NCI-H1092 (cell line): Measurements from ENCODE around the gene ALOX5.
"Not testable (repeated sequence)": the region's sequence is repeated elsewhere in the genome, so short reads cannot be mapped to it uniquely, and the experiment has no call there.

ENCODE experiments used
- DNase-seq: peaks from one replicate; lab custom pipeline; 2025; lab: John Stamatoyannopoulos, UW

ALOX5 gene

DNA sequence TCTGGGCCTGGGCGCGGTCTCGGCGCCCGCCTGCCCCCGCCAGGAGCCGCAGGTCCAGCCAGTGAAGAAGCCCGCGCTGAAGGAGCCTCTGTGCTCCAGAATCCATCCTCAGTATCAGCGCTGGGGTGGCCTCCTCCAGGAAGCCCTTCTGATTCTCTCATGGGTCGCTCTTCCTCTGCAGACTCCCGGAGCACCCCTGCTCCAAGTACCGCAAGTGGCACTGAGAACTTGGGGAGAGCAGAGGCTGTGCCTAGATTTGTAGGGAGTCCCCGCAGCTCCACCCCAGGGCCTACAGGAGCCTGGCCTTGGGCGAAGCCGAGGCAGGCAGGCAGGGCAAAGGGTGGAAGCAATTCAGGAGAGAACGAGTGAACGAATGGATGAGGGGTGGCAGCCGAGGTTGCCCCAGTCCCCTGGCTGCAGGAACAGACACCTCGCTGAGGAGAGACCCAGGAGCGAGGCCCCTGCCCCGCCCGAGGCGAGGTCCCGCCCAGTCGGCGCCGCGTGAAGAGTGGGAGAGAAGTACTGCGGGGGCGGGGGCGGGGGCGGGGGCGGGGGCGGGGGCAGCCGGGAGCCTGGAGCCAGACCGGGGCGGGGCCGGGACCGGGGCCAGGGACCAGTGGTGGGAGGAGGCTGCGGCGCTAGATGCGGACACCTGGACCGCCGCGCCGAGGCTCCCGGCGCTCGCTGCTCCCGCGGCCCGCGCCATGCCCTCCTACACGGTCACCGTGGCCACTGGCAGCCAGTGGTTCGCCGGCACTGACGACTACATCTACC lies at the start of gene ALOX5:
TSS of gene ALOX5 (plus strand) at position 641 of the 774 bp plus-strand sequence. CDS start at position 705, 64 bp downstream.
- DNase-seq: peak; percentile 65

- DNase-seq: no peak
These were observed 48.9 kb upstream of the ALOX5 start for GRCh38 chr10:45325116-45325515.

DNA sequence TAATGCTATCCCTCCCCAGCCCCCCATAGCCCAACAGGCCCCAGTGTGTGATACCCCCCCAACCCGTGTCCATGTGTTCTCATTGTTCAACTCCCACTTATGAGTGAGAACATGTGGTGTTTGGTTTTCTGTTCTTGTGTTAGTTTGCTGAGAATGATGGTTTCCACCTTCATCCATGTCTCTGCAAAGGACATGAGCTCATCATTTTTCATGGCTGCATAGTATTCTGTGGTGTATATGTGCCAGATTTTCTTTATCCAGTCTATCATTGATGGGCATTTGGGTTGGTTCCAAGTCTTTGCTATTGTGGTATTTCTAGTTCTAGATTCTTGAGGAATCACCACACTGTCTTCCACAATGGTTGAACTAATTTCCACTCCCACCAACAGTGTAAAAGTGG lies 47.2 kb upstream of the ALOX5 start:
- not testable (repeated sequence) for DNase-seq

DNA sequence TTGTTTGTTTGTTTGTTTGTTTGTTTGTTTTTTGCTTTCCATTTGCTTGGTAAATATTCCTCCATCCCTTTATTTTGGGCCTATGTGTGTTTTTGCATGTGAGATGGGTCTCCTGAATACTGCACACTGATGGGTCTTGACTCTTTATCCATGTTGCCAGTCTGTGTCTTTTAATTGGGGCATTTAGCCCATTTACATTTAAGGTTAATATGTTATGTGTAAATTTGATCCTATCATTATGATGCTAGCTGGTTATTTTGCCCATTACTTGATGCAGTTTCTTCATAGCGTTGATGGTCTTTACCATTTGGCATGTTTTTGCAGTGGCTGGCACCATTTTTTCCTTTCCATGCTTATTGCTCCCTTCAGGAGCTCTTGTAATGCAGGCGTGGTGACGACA lies 42.2 kb upstream of the ALOX5 start:
- DNase-seq: not testable (repeated sequence)

- DNase-seq: no peak
These were observed 34.1 kb upstream of the ALOX5 start for GRCh38 chr10:45339894-45340293.

DNA sequence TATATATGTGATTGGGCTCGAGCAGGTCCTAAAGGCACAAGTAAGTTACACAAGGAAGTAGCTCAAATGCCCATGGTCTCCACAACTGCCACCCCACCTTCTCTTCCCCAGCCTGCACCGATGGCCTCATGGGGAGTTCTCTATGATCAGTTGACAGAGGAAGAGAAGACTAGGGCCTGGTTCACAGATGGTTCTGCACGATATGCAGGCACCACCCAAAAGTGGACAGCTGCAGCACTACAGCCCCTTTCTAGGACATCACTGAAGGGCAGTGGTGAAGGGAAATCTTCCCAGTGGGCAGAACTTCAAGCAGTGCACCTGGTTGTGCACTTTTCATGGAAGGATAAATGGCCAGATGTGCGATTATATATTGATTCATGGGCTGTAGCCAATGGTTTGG lies 33.6 kb upstream of the ALOX5 start:
- DNase-seq: not testable (repeated sequence)

- not testable (repeated sequence) for DNase-seq
These were observed 27.2 kb upstream of the ALOX5 start for GRCh38 chr10:45346652-45347335.

DNA sequence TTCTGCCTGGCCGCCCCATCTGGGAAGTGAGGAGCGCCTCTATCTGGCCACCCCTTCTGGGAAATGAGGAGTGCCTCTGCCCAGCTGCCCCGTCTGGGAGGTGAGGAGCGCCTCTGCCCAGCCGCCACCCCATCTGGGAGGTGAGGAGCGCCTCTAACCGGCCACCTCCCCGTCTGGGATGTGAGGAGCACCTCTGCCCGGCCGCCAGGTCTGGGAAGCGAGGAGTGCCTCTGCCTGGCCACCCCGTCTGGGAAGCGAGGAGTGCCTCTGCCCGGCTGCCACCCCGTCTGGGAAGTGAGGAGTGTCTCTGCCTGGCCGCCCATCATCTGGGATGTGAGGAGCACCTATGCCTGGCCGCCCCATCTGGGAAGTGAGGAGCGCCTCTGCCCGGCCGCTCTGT lies 26.6 kb upstream of the ALOX5 start:
- not testable (repeated sequence) for DNase-seq

DNA sequence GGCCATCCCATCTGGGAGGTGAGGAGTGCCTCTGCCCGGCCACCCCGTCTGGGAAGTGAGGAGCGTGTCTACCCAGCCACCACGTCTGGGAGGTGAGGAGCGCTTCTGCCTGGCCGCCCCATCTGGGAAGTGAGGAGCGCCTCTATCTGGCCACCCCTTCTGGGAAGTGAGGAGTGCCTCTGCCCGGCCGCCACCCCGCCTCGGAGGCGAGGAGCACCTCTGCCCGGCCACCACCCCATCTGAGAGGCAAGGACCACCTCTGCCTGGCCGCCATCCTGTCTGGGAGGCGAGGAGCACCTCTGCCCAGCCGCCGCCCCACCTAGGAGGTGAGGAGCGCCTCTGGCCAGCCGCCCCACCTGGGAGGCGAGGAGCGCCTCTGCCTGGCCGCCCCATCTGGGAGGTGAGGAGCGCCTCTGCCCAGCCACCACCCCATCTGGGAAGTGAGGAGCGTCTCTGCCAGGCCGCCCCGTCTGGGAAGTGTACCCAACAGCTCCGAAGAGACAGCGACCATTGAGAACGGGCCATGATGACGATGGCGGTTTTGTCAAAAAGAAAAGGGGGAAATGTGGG lies 25.7 kb upstream of the ALOX5 start:
- not testable (repeated sequence) for DNase-seq

- DNase-seq: no peak
These were observed 20.8 kb upstream of the ALOX5 start for GRCh38 chr10:45353186-45353585.

DNA sequence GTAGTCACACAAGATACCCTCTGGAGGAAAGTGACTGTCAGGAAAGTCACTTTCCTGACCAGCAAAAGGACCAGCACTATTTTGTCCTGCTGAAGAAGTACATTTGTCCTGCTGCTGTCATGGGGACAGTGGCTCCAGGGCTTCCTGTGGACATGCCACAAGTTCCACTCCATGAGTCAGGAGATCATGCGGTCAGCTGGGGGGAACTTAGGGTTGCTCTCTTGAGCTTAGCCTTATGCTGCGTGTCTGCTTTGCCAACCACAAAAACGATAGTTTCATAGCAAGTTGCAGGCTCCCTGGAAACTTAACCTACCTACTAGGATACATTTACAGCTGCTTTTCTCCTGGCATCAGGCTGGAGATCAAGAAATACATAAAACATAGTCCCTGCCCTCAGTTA lies 19.8 kb upstream of the ALOX5 start:
- no peak for DNase-seq

- DNase-seq: no peak
These were observed 18.5 kb upstream of the ALOX5 start for GRCh38 chr10:45355494-45355893.

DNA sequence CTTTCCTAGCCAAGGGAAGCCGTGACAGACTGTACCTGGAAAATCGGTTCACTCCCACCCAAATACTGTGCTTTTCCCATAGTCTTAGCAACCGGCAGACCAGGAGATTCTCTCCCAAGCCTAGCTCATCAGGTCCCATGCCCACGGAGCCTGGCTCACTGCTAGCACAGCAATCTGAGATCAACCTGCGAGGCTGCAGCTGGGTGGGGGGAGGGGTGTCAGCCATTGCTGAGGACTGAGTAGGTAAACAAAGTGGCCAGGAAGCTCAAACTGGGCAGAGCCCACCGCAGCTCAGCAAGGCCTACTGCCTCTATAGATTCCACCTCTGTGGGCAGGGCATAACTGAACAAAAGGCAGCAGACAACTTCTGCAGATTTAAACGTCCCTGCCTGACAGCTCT lies 15.1 kb upstream of the ALOX5 start:
- not testable (repeated sequence) for DNase-seq

GRCh38 chr10:45361983-45362799 lies 11.8 kb upstream of the ALOX5 start:
- DNase-seq: not testable (repeated sequence)

GRCh38 chr10:45367643-45368042 lies 6.4 kb upstream of the ALOX5 start:
- not testable (repeated sequence) for DNase-seq

- DNase-seq: no peak
These were observed 5.8 kb upstream of the ALOX5 start for GRCh38 chr10:45368181-45368580.

DNA sequence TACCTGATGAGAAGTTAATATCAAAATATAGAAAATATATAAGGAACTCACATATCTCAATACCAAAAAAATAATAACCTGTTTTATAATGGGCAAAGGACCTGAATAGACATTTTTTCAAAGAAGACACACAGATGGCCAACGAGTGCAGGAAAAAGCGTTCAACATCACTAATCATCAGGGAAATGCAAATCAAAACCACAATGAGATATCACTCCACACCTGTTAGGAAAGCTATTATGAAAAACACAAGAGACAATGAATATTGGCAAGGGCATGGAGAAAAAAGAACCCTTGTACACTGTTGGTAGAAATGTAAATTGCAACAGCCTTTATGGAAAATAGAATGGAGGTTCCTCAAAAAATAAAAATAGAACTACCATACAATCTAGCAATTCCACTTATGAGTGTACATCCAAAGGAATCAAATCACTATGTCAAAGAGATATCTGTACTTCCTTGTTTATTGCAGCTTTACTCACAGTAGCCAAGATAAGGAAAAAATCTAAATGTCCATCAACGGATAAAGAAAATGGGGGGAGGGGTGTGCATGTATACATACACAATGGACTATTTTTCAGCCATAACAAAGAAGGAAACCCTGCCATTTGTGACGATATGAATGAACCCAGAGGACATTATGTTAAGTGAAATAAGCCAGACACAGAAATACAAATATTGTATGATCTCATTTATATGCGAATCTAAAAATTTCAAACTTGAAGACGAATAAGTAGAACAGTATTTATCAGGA lies 3.6 kb upstream of the ALOX5 start:
- DNase-seq: no peak

DNA sequence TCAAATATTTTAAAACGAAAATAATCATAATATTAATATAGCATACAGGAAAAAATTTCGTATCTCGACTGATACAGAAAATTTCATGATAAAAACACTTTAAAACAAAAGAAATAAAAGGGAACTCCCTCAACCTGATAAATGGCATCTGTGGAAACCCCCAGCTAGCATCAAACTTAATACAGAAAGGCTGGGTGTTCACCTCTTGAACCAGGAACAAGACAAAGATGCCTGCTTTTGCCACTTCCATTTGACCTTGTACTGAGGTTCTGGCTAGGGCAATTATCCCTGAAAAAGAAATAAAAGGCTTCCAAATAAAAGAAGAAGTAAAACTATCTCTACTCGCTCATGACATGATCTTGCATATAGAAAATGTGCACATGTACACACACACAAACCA lies 2.5 kb upstream of the ALOX5 start:
- DNase-seq: no peak

- DNase-seq: no peak
These were observed 1.6 kb upstream of the ALOX5 start for GRCh38 chr10:45372251-45372951.

GRCh38 chr10:45373003-45373575 lies 927 bp upstream of the ALOX5 start:
- DNase-seq: peak; percentile 8
